ENCODE results near the gene NEDD9.

Gene NEDD9

GRCh38 chr6:11258260-11259237 lies 26.1 kb upstream of the NEDD9 start:
- peak; percentile 29 for DNase-seq

- DNase-seq: no peak
Measured at GRCh38 chr6:11255610-11256009, 23.1 kb upstream of the NEDD9 start.

GRCh38 chr6:11253594-11253993 lies 21.1 kb upstream of the NEDD9 start:
- DNase-seq: no peak

GRCh38 chr6:11251553-11252360 lies 19.3 kb upstream of the NEDD9 start:
- no peak for DNase-seq

GRCh38 chr6:11250108-11250507 lies 17.6 kb upstream of the NEDD9 start:
- DNase-seq: no peak

- DNase-seq: no peak
Measured at GRCh38 chr6:11248974-11249761, 16.7 kb upstream of the NEDD9 start.

GRCh38 chr6:11246722-11247121 lies 14.3 kb upstream of the NEDD9 start:
- DNase-seq: no peak

- DNase-seq: no peak
Measured at GRCh38 chr6:11245381-11246256, 13.2 kb upstream of the NEDD9 start.

GRCh38 chr6:11244387-11245126 lies 12.1 kb upstream of the NEDD9 start:
- no peak for DNase-seq

- no peak for DNase-seq
Measured at GRCh38 chr6:11243861-11244260, 11.4 kb upstream of the NEDD9 start.

GRCh38 chr6:11242711-11243110 lies 10.2 kb upstream of the NEDD9 start:
- no peak for DNase-seq

- DNase-seq: no peak
Measured at GRCh38 chr6:11241793-11242201, 9.3 kb upstream of the NEDD9 start.

GRCh38 chr6:11241154-11241792 lies 8.8 kb upstream of the NEDD9 start:
- no peak for DNase-seq

GRCh38 chr6:11237956-11238355 lies 5.5 kb upstream of the NEDD9 start:
- DNase-seq: no peak

- DNase-seq: no peak
Measured at GRCh38 chr6:11237428-11237827, 5.0 kb upstream of the NEDD9 start.

- DNase-seq: no peak
Measured at GRCh38 chr6:11236915-11237314, 4.4 kb upstream of the NEDD9 start.

GRCh38 chr6:11236076-11236750 lies 3.7 kb upstream of the NEDD9 start:
- DNase-seq: peak; percentile 50

- no peak for DNase-seq
Measured at GRCh38 chr6:11235062-11235461, 2.6 kb upstream of the NEDD9 start.

GRCh38 chr6:11233673-11234573 lies 1.5 kb upstream of the NEDD9 start:
- no peak for DNase-seq
